GM12878 (cell line): ENCODE measurements around the gene STEAP1B. TPM values are rescaled to one million over a fixed set of nuclear protein-coding genes. Genes with fewer than 3 reads are reported as not detected.
"Not testable (repeated sequence)": the region's sequence is repeated elsewhere in the genome, so short reads cannot be mapped to it uniquely, and the experiment has no call there.

ENCODE experiments used
- ATAC-seq: fragments of 200-7000 bp; cut with Tn5 transposase; 3 replicates; pipeline ENCODE4 v1.9.1; 2020; ENCODE audit warnings: mild to moderate bottlenecking, moderate library complexity
- BruUV-seq: library from RNA; stranded (reverse); fragments of 400-500 nt; replicated peaks from 2 replicates; lab custom pipeline; 2021; lab: Mats Ljungman, UMichigan
- CTCF ChIA-PET: fragments of 300-600 bp; sonication (Branson Sonifier 250); formaldehyde crosslinking; extraction: SDS; loops from one replicate; lab custom pipeline; 2021; ENCODE audit warnings: inconsistent platforms; lab: Yijun Ruan, JAX
- POLR2A ChIA-PET: fragments of 350-600 bp; formaldehyde crosslinking; extraction: SDS; loops from one replicate; lab custom pipeline; 2021; ENCODE audit warnings: inconsistent platforms; lab: Charles Lee
- RAD21 ChIA-PET: fragments of 300-600 bp; sonication (Branson Sonifier 250); formaldehyde crosslinking; loops from one replicate; lab custom pipeline; 2023; ENCODE audit warnings: antibody characterized with exemption; ENCODE audit not compliant: unreplicated experiment; lab: Charles Lee
- SMC1A ChIA-PET: fragments of 300-600 bp; sonication (Branson Sonifier 250); formaldehyde crosslinking; loops from one replicate; lab custom pipeline; 2023; ENCODE audit not compliant: unreplicated experiment, uncharacterized antibody; lab: Charles Lee
- DNase-seq: peaks from one replicate; pipeline ENCODE4 v3.0.0-alpha.2; 2011; ENCODE audit warnings: low read depth, low spot score
- FAIRE-seq: peaks from 3 replicates; lab custom pipeline; 2011; peaks lifted over from hg19 to GRCh38; lab: Jason Lieb, UNC
- H2AFZ ChIP-seq: 2 replicates; pipeline ENCODE4 v1.6.0; 2011; ENCODE audit warnings: low read depth, low read length, control low read depth; ENCODE audit not compliant: control insufficient read depth
- H3K27ac ChIP-seq: 2 replicates; pipeline ENCODE4 v1.5.1; 2011; ENCODE audit warnings: control low read depth; ENCODE audit not compliant: control insufficient read depth, insufficient read depth
- H3K27me3 ChIP-seq, 2 experiments: replicated peaks in 1 of 2; 2 replicates each; pipeline versions ENCODE4 v1.6.0 to v1.6.1; 2011; ENCODE audit warnings: low read length in 1 of 2; ENCODE audit not compliant: control insufficient read depth in 2 of 2, insufficient read depth in 2 of 2
- H3K36me3 ChIP-seq, 2 experiments: 2 replicates each; pipeline ENCODE4 v1.5.1; 2011; ENCODE audit warnings: low read length in 1 of 2; ENCODE audit not compliant: control insufficient read depth in 2 of 2, insufficient read depth in 2 of 2
- H3K4me1 ChIP-seq: 2 replicates; pipeline ENCODE4 v1.6.1; 2011; ENCODE audit warnings: mild to moderate bottlenecking, low read length, moderate library complexity, mixed read lengths; ENCODE audit not compliant: control insufficient read depth, insufficient read depth
- H3K4me2 ChIP-seq: 2 replicates; pipeline ENCODE4 v1.6.0; 2011; ENCODE audit warnings: control low read depth; ENCODE audit not compliant: control insufficient read depth, insufficient read depth
- H3K4me3 ChIP-seq: fragments of 200-600 bp; sonication (generic); 2 replicates; pipeline ENCODE4 v1.5.1; 2016
- H3K79me2 ChIP-seq: 2 replicates; pipeline ENCODE4 v1.6.0; 2011; ENCODE audit warnings: low read length; ENCODE audit not compliant: control insufficient read depth, insufficient read depth
- H3K9ac ChIP-seq: 2 replicates; pipeline ENCODE4 v1.8.0; 2011; ENCODE audit warnings: low read length, control low read depth, mixed read lengths; ENCODE audit not compliant: control insufficient read depth, insufficient read depth
- H3K9me3 ChIP-seq: replicated peaks from 3 replicates; pipeline ENCODE4 v1.5.1; 2011; ENCODE audit warnings: mild to moderate bottlenecking, low read length; ENCODE audit not compliant: control insufficient read depth, insufficient read depth
- H4K20me1 ChIP-seq: 2 replicates; pipeline ENCODE4 v1.6.0; 2011; ENCODE audit not compliant: control insufficient read depth, insufficient read depth
- PAX5 ChIP-seq: IDR thresholded peaks from 2 replicates; pipeline ENCODE4 v1.6.1; 2011; ENCODE audit warnings: low read depth, low read length, borderline replicate concordance
- RAD21 ChIP-seq: IDR thresholded peaks from 2 replicates; pipeline ENCODE4 v1.6.1; 2011; ENCODE audit warnings: mild to moderate bottlenecking, low read depth, low read length, moderate library complexity; ENCODE audit not compliant: insufficient read depth
- SMC3 ChIP-seq: IDR thresholded peaks from 2 replicates; pipeline ENCODE4 v1.6.1; 2011; ENCODE audit warnings: low read length, improper control_type of control experiment, borderline replicate concordance
- ZNF384 ChIP-seq: IDR thresholded peaks from 2 replicates; pipeline ENCODE4 v1.6.1; 2012; ENCODE audit warnings: low read depth, mild to moderate bottlenecking, low read length, improper control_type of control experiment, borderline replicate concordance
- WGBS: methylation state at CpG from one replicate; pipeline ENCODE4 v1.1.6; 2016; ENCODE audit warnings: low lambda C conversion rate; ENCODE audit not compliant: insufficient replicate concordance, insufficient coverage; ENCODE audit errors: missing lambda C conversion rate; 5-methylcytosine and 5-hydroxymethylcytosine counted together
- in situ Hi-C: fragments of 300-500 bp; cut with MboI; formaldehyde crosslinking; loops from 9 replicates; pipeline ENCODE4 v1.14.3; 2018; ENCODE audit warnings: mixed read lengths
- intact Hi-C: fragments of 100-400 bp; cut with micrococcal nuclease; formaldehyde crosslinking; loops from one replicate; pipeline ENCODE4 v1.14.2; 2022; ENCODE audit not compliant: unreplicated experiment
- polyA plus RNA-seq, 11 experiments: library from polyadenylated mRNA; depleted of rRNA in 4 of 11; unstranded in 6 of 11; stranded (reverse) in 5 of 11; fragments of >200 nt; fragmentation: Nextera tagmentation in 4 of 11; fragmentation: Illumina TruSeq in 1 of 11; extraction: Ambion mirVana in 4 of 11; extraction: Trizol in 1 of 11; gene quantifications; 1 replicate in 1 of 11; 2 replicates in 10 of 11; pipeline versions ENCODE4 v1.2.1 to v1.2.3, GENCODE V29; 2011 to 2016; ENCODE audit warnings: inconsistent platforms in 2 of 11, missing spikeins in 2 of 11, low read depth in 1 of 11
- total RNA-seq, 4 experiments: library from RNA; depleted of rRNA in 3 of 4; stranded (reverse); fragments of >200 nt in 3 of 4; fragmentation: Illumina TruSeq in 1 of 4; extraction: Trizol in 1 of 4; gene quantifications; 2 replicates each; pipeline versions ENCODE4 v1.2.1 to v1.2.3, GENCODE V29; 2013 to 2021
- TF ChIP-seq, protein P1 (sequence below), 3 experiments: IDR thresholded peaks in 2 of 3; conservative IDR thresholded peaks in 1 of 3; 2 replicates each; pipeline ENCODE4 v1.5.1; 2011; ENCODE audit warnings: low read depth in 3 of 3, low read length in 3 of 3, mild to moderate bottlenecking in 3 of 3, control low read depth in 2 of 3, moderate library complexity in 2 of 3, inconsistent platforms in 1 of 3, mixed read lengths in 1 of 3; ENCODE audit not compliant: control insufficient read depth in 2 of 3, insufficient read depth in 1 of 3; ENCODE audit errors: extremely low read depth in 1 of 3

Gene STEAP1B
- total and polyA plus RNA-seq, 10 of the 15 experiments (the other 5 are each of a cell fraction or from before 2014, with no cell fraction given) = 0.14 TPM; not detected in 9

DNA sequence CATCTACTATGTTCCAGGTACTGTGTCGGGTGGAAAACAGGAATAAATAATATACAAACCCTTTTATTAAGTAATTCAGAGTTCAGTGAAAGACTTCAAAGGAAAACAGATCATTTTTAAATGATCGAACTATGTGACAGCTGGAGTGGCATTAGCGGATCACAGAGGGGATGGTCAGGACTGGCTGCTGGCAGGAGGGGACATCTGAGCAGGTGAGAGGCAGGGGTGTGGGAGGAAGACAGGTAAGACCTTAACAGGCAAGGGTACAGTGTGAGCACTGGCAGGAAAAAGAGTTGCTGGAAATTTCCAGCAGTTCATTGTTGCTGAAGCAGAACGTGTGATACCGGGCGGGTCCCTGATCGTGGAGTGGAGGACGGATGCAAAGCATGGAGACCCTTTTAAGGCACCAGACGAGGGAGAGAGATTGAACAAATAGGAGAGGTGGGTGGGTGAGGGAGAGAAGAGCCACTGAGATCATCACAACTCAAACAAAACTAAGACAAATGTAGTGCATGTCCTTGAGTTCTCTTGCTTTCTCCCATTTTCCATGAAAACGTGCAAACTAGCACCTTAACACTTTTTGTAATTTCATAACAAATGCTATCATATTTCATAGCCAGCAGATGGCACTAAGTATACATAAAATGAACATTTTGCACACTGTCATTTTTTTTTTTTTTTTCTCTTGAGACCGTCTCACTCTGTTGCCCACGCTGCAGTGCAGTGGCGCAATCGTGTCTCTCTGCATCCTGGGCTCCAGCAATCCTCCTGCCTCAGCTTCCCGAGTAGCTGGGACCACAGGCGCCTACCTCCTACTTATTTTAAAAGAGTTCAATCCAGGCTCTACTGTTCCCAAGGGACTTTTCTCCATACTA, 23.7 kb upstream of the STEAP1B start:
- in situ Hi-C loops, DNase-seq, H4K20me1 ChIP-seq, intact Hi-C loops, H3K4me1 ChIP-seq, H2AFZ ChIP-seq, H3K9ac ChIP-seq, H3K36me3 ChIP-seq, H3K27ac ChIP-seq: not testable (repeated sequence)
- WGBS = 10% methylated on average over 14 of the region's 16 CpGs
- CTCF ChIA-PET = interaction anchor here (0.6 to 1.3 kb wide), 3 partner anchors 258 to 1503 kb away, joined by 3 to 6 read pairs (median 3); no protein-coding TSS in a partner anchor
- TF ChIP-seq PAX5 (peak; percentile 39; the same call in 1 of the 2 replicates), SMC3 (peak; percentile 25; the same call in 1 of the 2 replicates), RAD21 (peak; percentile 52), ZNF384 (peak; percentile 90)
- TF ChIP-seq, protein P1, sequence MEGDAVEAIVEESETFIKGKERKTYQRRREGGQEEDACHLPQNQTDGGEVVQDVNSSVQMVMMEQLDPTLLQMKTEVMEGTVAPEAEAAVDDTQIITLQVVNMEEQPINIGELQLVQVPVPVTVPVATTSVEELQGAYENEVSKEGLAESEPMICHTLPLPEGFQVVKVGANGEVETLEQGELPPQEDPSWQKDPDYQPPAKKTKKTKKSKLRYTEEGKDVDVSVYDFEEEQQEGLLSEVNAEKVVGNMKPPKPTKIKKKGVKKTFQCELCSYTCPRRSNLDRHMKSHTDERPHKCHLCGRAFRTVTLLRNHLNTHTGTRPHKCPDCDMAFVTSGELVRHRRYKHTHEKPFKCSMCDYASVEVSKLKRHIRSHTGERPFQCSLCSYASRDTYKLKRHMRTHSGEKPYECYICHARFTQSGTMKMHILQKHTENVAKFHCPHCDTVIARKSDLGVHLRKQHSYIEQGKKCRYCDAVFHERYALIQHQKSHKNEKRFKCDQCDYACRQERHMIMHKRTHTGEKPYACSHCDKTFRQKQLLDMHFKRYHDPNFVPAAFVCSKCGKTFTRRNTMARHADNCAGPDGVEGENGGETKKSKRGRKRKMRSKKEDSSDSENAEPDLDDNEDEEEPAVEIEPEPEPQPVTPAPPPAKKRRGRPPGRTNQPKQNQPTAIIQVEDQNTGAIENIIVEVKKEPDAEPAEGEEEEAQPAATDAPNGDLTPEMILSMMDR (IDR thresholded peaks at IDR 0.05 in 2 of 3, conservative IDR thresholded peaks at IDR 0.05 in 1 of 3; ENCODE audit: control insufficient read depth in 2 of 3, extremely low read depth in 1 of 3, insufficient read depth in 1 of 3, low read depth in 3 of 3, low read length in 3 of 3) = peak in 2 of 3 experiments; percentile 7 to 22; a peak in 2 of 6 replicates
- TF ChIP-seq, all 136 proteins: peak for 5; not testable (repeated sequence) for 131
- BruUV-seq, FAIRE-seq, SMC1A ChIA-PET, H3K27me3 ChIP-seq, POLR2A ChIA-PET, H3K9me3 ChIP-seq, RAD21 ChIA-PET, H3K4me2 ChIP-seq, H3K4me3 ChIP-seq, H3K79me2 ChIP-seq: not testable (repeated sequence)
- ATAC-seq = peak; percentile 87

DNA sequence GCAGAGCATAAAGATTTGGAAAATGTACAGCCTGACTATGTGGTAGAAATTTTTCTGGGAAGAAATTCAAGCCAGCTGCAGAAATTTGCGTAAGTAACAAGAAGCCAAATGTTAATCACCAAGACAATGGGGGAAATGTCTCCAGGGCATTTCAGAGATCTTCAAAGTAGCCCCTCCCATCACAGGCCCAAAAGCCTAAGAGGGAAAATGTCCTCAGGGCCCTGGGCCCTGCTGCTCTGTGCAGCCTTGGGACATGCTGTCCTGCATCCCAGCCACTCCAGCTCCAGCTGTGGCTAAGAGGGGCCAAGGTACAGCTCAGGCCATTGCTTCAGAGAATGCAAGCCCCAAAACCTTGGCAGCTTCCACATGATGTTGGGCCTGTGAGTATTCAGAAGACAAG, 19.6 kb upstream of the STEAP1B start:
- BruUV-seq, H3K4me1 ChIP-seq, intact Hi-C loops, H2AFZ ChIP-seq, H4K20me1 ChIP-seq, H3K4me3 ChIP-seq, DNase-seq, ATAC-seq, RAD21 ChIA-PET, SMC1A ChIA-PET, H3K9ac ChIP-seq, H3K27me3 ChIP-seq, H3K79me2 ChIP-seq, H3K9me3 ChIP-seq, H3K36me3 ChIP-seq, in situ Hi-C loops, H3K27ac ChIP-seq, FAIRE-seq, H3K4me2 ChIP-seq, POLR2A ChIA-PET, CTCF ChIA-PET: not testable (repeated sequence)
- 79% methylated on average over 1 of the region's 1 CpG for WGBS

DNA sequence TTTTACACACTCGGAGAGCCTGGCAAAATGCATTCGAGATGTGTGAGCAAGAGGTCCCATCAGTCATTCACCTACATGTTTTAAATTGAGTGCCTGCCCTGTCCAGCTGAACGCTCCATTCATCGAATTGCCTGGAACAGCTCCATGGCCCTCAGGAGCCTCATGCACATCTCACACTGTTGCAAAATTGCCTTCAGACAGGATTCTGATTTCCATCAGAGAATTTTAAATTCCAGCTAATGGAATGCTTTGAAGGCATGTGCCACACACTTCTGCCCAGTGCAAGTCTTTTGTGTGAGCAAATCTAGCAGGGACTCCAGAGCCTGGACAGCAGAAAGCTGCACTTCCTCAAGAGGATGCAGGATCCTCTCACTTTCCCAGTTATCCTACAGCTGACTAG, 17.0 kb upstream of the STEAP1B start:
- H3K36me3 ChIP-seq, in situ Hi-C loops, H3K4me3 ChIP-seq, BruUV-seq, POLR2A ChIA-PET, FAIRE-seq, H3K79me2 ChIP-seq, CTCF ChIA-PET, ATAC-seq, DNase-seq, H4K20me1 ChIP-seq, H3K4me2 ChIP-seq, H3K4me1 ChIP-seq, H3K9ac ChIP-seq, H3K27ac ChIP-seq, H2AFZ ChIP-seq, RAD21 ChIA-PET, H3K9me3 ChIP-seq, intact Hi-C loops, SMC1A ChIA-PET, H3K27me3 ChIP-seq: not testable (repeated sequence)
- WGBS = 40% methylated on average over 4 of the region's 4 CpGs
